ENCODE data around the gene MRPS6. TPM values are rescaled to one million over a fixed set of nuclear protein-coding genes. Genes with fewer than 3 reads are reported as not detected.
A peak's percentile ranks its signal among the peaks of the same experiment; 100 is the strongest.

Gene MRPS6
- total RNA-seq, result 100 to 1,000 TPM; 102 to 117 TPM

DNA sequence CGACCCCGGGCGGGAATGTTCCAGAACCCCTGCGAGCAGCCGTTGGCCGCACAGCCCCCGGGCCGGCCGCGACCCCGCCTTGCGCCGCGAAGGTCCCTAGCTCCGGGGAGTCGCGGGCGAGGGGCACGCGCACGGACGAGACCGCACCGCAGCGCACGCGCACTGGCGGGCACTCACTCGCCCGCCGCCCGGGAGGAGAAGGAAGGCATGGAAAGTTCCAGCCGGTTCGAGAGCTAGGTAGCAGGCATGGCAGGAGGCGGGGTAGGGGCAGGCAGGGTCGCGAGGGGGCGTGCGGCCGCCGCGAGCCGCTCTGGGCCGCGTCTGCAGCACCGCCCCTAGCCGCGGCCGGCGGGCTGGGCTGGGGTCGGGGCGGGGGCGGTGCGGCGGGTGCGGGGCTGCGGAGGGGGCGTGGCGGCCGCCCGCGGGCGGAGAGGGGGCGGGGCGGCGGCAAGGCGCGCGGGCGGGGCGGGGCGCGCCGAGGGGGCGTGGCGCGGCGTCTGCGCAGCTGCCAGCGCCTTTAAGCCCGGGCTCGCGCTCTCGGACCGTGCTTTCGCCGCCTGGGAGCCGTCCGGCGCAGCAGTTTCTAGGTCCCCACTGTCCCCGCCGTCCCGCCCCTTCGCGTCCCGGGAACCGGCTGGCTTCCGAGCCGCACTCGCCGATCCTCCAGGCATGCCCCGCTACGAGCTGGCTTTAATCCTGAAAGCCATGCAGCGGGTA is at the start of gene MRPS6, which contains the start of gene SLC5A3:
TSS of gene MRPS6 (plus strand) at position 547 of the 717 bp plus-strand sequence. CDS start at position 670, 123 bp downstream.
TSS of gene SLC5A3 (plus strand) at position 547 of the 717 bp plus-strand sequence. CDS start 21,621 bp downstream, outside the sequence.
- DNase-seq (peak; percentile 81), ATAC-seq (peak; percentile 66)
- Mint-ChIP-seq H3K9me3 (ENCODE audit: low read depth) (no peaks in the 10 kb centered on the region), H3K27ac (peak within 1 kb of the TSS; percentile 92), H3K36me3 (ENCODE audit: low read depth) (peaks cover 35% of the 10 kb centered on the region), H3K4me3 (peak within 1 kb of the TSS; percentile 96), H3K4me1 (peaks cover 37% of the 10 kb centered on the region), H3K27me3 (no peaks in the 10 kb centered on the region)
- intact Hi-C loops (cut with DNase I, micrococcal nuclease), result loop anchor here (1.0 to 5.0 kb wide), 7 partner anchors 43 to 430 kb away; partner anchors contain the start of gene ITSN1 (in 1 of the 2)
- ChIA-PET POLR2A (interaction anchor here (0.6 to 3.1 kb wide), 2 partner anchors 124 to 141 kb away, joined by 3 to 14 read pairs; no protein-coding TSS in a partner anchor), CTCF (interaction anchor here (0.7 to 4.5 kb wide), 8 partner anchors 9 to 192 kb away, joined by 3 to 29 read pairs (median 4); no protein-coding TSS in a partner anchor)

DNA sequence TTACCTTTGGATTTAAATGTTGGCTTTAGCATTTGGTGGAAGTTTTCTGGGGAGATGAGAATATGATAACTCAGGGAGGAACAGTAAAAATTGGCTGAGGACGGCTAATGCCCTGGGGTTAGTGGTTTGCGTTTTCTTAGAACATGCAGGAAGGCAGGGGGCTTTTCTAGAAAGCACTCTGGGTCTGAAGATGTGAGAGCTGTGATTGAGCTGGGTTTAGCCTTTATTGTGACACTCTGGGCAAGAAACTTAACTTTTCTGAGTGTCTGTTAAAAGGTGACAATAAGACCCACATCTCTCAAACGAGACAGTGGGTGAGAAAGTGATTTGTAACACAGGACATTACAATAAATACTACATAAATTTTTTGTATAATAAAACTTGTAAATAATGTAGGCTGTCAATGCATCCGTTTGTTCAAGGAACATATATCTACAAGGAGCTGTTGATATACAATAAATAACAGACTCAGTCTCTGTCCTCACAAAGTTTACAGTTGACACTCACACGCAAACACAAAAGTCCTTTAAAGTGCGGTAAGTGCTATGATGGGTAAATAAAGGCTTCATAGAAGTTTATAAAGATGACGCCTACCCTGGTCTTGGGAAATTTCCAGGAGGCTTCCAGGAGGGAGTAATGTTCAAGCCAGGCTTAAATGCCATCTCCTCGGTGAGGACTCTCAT is 49.5 kb upstream of the MRPS6 start:
- Mint-ChIP-seq H3K4me1 (peaks cover 11% of the 10 kb centered on the region), H3K4me3 (no peak overlapping the region), H3K27ac (no peak overlapping the region), H3K27me3 (no peaks in the 10 kb centered on the region), H3K36me3 (ENCODE audit: low read depth) (no peaks in the 10 kb centered on the region), H3K9me3 (ENCODE audit: low read depth) (no peaks in the 10 kb centered on the region)
- ChIA-PET CTCF (interaction anchor here (0.7 to 1.2 kb wide), 3 partner anchors 15 to 697 kb away, joined by 3 to 4 read pairs (median 3); no protein-coding TSS in a partner anchor), POLR2A (interaction anchor here (0.6 to 1.4 kb wide), 2 partner anchors 76 to 1556 kb away, joined by 3 to 15 read pairs; no protein-coding TSS in a partner anchor)
- ATAC-seq (no peak), DNase-seq (no peak)
- intact Hi-C loops (cut with DNase I, micrococcal nuclease), result loop anchor here (1.0 to 5.0 kb wide), 3 partner anchors 47 to 77 kb away; no protein-coding TSS in a partner anchor

DNA sequence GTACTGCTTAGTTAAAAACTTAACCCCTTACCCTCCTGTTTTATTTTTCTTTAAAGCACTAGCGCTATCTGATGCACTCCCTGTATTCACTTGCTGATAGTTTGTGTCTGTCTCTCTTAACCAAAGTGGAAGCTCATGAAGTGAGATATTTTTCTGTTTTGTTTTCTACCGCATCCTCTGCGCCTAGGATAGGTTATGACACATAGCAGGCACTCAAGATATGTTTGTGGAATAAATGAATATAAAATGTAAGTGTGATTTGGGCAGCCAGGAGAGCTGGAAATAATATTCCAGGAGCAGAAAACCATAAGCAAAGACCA is 49.0 kb upstream of the MRPS6 start:
- H3K9me3 Mint-ChIP-seq (ENCODE audit: low read depth), result no peaks in the 10 kb centered on the region
- ATAC-seq, result no peak
- peaks cover 14% of the 10 kb centered on the region for H3K4me1 Mint-ChIP-seq
- DNase-seq, result no peak
- no peak overlapping the region for H3K27ac Mint-ChIP-seq
- H3K4me3 Mint-ChIP-seq, result no peak overlapping the region
- CTCF ChIA-PET, result interaction anchor here (0.6 to 1.1 kb wide), 4 partner anchors 25 to 696 kb away, joined by 3 to 4 read pairs (median 4); no protein-coding TSS in a partner anchor
- H3K36me3 Mint-ChIP-seq (ENCODE audit: low read depth), result no peaks in the 10 kb centered on the region
- intact Hi-C loops (cut with DNase I, micrococcal nuclease), result loop anchor here (5.0 kb wide), 2 partner anchors 47 to 77 kb away; no protein-coding TSS in a partner anchor
- H3K27me3 Mint-ChIP-seq, result no peaks in the 10 kb centered on the region
- POLR2A ChIA-PET, result no interaction called here

DNA sequence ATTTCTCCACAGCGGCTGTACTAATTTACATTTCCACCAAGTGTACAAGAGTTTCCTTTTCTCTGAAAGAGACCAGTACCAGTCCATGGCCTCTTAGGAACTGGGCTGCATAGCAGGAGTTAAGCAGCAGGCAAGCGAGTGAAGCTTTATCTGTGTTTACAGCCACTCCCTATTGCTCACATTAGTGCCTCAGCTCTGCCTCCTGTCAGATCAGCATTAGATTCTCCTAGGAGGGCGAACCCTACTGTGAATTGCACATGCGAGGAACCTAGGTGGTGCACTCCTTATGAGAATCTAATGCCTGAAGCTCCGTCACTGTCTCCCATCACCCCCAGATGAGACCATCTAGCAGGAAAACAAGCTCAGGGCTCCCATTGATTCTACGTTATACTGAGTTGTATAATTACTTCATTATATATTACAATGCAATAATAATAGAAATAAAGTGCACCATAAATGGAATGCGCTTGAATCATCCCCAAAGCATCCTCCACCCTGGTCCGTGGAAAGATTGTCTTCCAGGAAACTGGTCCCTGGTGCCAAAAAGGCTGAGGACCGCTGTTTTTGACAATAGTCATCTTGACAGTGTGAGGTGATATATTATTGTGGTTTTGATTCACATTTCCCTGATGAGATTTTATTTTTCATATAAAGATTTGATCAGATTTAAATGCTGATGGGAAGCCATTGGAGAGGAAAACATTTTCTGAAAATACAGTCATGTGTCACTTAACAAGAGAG is 45.5 kb upstream of the MRPS6 start:
- POLR2A ChIA-PET, result no interaction called here
- intact Hi-C loops (cut with DNase I, micrococcal nuclease), result no loop called here
- CTCF ChIA-PET, result interaction anchor here (0.7 kb wide), 1 partner anchor 127 kb away, joined by 3 read pairs; no protein-coding TSS in a partner anchor
- Mint-ChIP-seq H3K36me3 (ENCODE audit: low read depth) (no peaks in the 10 kb centered on the region), H3K27me3 (no peaks in the 10 kb centered on the region), H3K9me3 (ENCODE audit: low read depth) (no peaks in the 10 kb centered on the region), H3K27ac (no peak overlapping the region), H3K4me3 (no peak overlapping the region), H3K4me1 (peaks cover 33% of the 10 kb centered on the region)
- DNase-seq, result no peak
- no peak for ATAC-seq

DNA sequence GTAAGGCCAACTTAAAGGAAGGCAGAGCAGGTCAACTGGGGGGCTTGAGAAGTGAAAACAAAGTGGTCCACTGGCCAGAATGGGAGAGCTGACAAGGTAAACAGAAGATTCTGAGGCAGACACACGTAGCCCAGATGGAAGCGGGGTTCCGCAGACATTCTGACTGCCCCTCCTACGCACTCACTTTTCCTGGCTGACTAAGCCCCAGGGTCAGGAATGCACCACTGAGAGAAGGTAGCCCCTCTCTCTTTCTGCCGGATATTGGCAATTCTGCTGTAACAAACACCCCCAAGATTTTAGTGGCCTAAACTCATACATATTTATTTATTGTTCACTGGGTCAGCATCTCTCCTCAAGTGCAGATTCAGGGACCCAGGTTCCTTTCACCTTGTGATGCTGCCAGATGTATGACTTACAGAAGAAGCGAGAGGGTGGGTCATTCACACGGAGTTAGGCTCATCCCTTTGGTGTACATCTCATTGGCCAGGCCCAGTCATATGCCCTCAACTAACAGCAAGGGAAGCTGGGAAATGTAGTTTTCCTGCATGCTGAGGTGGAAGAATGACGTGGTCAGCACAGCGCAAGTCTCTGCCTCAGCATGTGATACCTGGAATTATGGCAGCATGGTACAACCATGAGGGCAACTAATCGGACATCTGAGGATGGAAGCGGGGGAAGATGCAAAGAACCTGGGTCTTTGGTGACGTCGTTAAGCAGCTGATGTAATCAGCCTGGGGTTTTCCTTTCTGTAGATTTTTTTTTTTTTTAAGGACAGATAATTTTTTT is 43.4 kb upstream of the MRPS6 start:
- ChIA-PET CTCF (interaction anchor here (0.8 kb wide), 1 partner anchor 106 kb away, joined by 3 read pairs; no protein-coding TSS in a partner anchor), POLR2A (interaction anchor here (0.6 kb wide), 2 partner anchors 106 to 1177 kb away, joined by 3 read pairs; no protein-coding TSS in a partner anchor)
- no peaks in the 10 kb centered on the region for H3K9me3 Mint-ChIP-seq (ENCODE audit: low read depth)
- peak overlapping the region; percentile 89 for H3K27ac Mint-ChIP-seq
- H3K4me1 Mint-ChIP-seq, result peaks cover 35% of the 10 kb centered on the region
- intact Hi-C loops (cut with DNase I, micrococcal nuclease), result loop anchor here (1.0 to 5.0 kb wide), 3 partner anchors 43 to 388 kb away; partner anchors contain the start of genes MRPS6 (in 2 of the 2), SLC5A3 (in 2 of the 2), CRYZL1 (in 1 of the 2) and ITSN1 (in 1 of the 2)
- no peaks in the 10 kb centered on the region for H3K27me3 Mint-ChIP-seq
- peak; percentile 97 for ATAC-seq
- H3K4me3 Mint-ChIP-seq, result peak overlapping the region; percentile 1
- peak; percentile 76 for DNase-seq
- no peaks in the 10 kb centered on the region for H3K36me3 Mint-ChIP-seq (ENCODE audit: low read depth)

DNA sequence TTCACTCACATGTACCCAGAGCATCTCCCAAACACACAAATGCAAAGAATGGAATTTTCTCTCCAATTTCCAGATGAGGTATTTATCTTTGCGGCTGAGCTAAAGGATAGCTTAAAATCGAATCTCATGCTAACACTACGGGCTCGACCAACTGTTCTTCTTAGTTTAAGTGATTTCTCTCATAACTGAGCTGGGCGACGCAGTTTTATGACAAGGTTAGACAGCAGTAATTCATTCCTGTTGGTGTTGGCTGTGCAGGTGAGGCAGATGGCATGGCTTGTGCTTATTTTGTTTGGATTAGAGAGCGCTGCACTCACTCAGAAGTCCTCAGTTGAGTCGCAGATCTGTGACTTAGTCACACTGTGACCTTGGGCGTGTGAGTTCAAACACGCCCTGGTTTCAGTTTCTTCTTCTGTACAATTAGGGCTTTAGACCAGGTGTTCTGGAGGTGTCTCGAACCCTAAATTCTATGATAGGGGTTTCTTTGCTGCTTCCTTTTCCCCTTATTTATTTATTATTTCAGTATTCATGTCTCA is 41.5 kb upstream of the MRPS6 start:
- Mint-ChIP-seq H3K27ac (peak overlapping the region; percentile 48), H3K4me3 (no peak overlapping the region), H3K27me3 (no peaks in the 10 kb centered on the region), H3K4me1 (peaks cover 35% of the 10 kb centered on the region), H3K9me3 (ENCODE audit: low read depth) (peaks cover 4% of the 10 kb centered on the region), H3K36me3 (ENCODE audit: low read depth) (no peaks in the 10 kb centered on the region)
- intact Hi-C loops (cut with DNase I, micrococcal nuclease), result loop anchor here in 1 of 2 experiments (2.0 to 5.0 kb wide), 2 partner anchors 55 to 390 kb away; partner anchors contain the start of genes CRYZL1 and ITSN1
- ATAC-seq (peak; percentile 75), DNase-seq (peak; percentile 53)
- ChIA-PET CTCF (interaction anchor here (0.5 to 0.6 kb wide), 2 partner anchors 32 to 115 kb away, joined by 3 read pairs; no protein-coding TSS in a partner anchor), POLR2A (no interaction called here)

DNA sequence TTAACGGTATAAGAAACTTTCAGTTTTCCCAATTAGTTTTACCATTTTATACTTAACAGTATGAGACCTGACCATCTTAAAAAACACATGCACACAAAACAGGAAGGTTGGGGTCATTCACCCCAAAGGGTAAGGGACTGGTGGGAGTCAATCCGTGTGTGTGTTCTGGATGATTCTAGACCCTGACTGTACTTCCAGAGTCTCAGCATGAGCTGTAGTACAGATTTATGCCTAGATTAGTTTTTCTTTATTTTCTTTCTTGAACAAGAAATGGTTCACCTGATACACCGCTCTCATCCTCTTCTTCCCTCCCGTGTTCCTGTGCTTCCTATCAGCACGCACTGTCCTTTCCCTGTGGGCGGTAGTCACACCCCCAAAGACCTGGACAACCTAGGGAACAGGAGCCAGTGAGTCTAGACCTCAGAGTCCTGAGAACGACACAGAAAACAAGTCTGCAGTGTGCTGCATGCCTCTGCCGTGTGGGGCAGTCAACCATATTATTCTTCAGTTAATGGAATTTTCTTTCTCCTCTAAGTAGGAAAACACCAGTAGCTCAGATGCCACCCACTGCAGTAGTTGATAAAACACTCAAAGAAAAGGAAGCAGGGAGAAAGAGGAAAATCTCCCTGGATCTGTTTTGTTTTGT is 38.9 kb upstream of the MRPS6 start:
- Mint-ChIP-seq H3K4me3 (no peak overlapping the region), H3K27ac (no peak overlapping the region), H3K9me3 (ENCODE audit: low read depth) (peaks cover 4% of the 10 kb centered on the region), H3K4me1 (peaks cover 32% of the 10 kb centered on the region), H3K36me3 (ENCODE audit: low read depth) (no peaks in the 10 kb centered on the region), H3K27me3 (no peaks in the 10 kb centered on the region)
- CTCF ChIA-PET, result interaction anchor here (0.6 to 1.7 kb wide), 2 partner anchors 110 to 228 kb away, joined by 3 to 5 read pairs; no protein-coding TSS in a partner anchor
- no peak for DNase-seq
- intact Hi-C loops (cut with DNase I, micrococcal nuclease), result loop anchor here in 1 of 2 experiments (5.0 kb wide), 1 partner anchor 392 kb away; the partner anchor contains the start of genes CRYZL1 and ITSN1
- ATAC-seq, result no peak
- POLR2A ChIA-PET, result no interaction called here

DNA sequence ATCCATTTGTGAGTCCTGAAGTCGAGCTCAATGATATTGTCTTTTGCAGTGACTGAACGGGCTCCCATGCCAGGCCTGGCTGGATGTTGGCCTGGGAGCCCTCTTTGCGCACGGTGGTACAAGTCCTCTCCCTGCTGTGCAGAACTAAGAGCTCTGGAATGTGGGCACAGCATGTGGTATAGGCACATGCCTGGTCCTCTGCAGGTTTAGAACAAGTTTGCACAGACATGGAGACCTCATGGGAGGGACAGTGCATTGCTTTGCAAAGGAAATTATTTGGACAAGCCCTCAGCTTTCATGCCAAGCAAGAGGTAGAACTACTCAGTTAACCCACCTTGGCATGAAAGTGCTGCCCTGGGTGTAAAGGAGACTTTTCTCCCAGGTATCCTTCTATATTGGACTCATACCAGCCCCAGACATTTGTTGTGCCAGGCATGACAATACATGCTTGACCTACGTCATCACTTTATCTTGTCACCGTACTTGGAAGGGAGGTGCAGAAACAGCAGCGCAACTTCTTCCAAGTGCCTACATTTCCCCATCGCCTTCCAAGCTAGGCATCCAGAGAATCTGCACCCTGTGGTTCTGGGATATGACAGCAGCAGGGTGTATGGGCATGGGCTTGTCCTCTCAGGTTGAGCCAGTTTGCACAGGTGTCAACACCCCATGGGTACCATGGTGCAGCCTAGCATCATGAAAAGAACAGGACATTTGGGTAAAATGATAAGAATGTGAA is 37.6 kb upstream of the MRPS6 start:
- Mint-ChIP-seq H3K4me1 (peaks cover 21% of the 10 kb centered on the region), H3K27me3 (no peaks in the 10 kb centered on the region), H3K27ac (peak overlapping the region; percentile 24), H3K9me3 (ENCODE audit: low read depth) (peaks cover 4% of the 10 kb centered on the region), H3K36me3 (ENCODE audit: low read depth) (no peaks in the 10 kb centered on the region), H3K4me3 (no peak overlapping the region)
- no peak for DNase-seq
- ChIA-PET CTCF (interaction anchor here (0.6 to 1.7 kb wide), 5 partner anchors 58 to 313 kb away, joined by 3 to 5 read pairs (median 3); no protein-coding TSS in a partner anchor), POLR2A (no interaction called here)
- no peak for ATAC-seq
- intact Hi-C loops (cut with DNase I, micrococcal nuclease), result no loop called here

DNA sequence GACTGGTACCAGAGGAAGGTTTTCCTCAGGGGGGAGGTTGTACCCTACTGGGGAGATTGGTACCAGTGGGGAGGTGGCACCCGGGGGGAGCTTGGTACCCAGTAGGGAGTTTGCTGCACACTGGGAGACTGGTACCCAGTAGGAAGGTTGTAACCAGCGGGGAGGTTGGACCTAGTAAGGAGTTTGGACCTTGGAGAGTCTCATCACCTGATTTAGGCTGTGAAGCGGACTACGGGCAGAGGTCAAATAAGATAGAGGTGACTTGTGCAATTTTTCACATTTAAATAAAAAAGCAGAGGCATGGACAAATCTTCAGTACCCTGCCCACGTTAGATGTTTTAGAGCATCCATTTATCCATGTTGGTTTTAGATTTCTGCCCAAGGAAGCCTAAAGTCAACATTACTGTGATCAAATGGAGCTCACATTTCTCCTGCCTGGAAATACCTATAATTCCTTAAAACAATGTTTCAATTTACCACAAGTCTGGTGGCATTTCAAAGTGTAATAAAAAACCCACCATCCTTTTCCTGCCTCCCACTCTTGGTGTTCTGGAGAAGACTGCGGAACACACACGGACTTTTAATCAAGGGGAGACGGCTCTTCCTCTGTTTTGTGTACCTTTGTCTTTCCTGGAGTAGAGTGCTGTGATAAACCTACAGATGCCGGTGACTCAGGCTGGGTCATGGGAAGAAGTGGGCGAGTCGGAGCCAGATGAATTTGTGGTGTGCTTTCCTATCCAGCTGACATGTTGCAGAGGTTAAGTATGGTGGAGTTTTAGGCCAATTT is 36.2 kb upstream of the MRPS6 start:
- no peak for ATAC-seq

More for the DNA sequence above, 36.2 kb upstream of the MRPS6 start:
- Mint-ChIP-seq H3K4me1 (peaks cover 9% of the 10 kb centered on the region), H3K9me3 (ENCODE audit: low read depth) (peaks cover 4% of the 10 kb centered on the region), H3K4me3 (no peak overlapping the region), H3K36me3 (ENCODE audit: low read depth) (no peaks in the 10 kb centered on the region), H3K27me3 (no peaks in the 10 kb centered on the region), H3K27ac (no peak overlapping the region)
- no peak for DNase-seq
- POLR2A ChIA-PET, result no interaction called here
- intact Hi-C loops (cut with DNase I, micrococcal nuclease), result no loop called here
- CTCF ChIA-PET, result no interaction called here
